ENCODE data around the gene MAP3K2.

Gene MAP3K2

DNA sequence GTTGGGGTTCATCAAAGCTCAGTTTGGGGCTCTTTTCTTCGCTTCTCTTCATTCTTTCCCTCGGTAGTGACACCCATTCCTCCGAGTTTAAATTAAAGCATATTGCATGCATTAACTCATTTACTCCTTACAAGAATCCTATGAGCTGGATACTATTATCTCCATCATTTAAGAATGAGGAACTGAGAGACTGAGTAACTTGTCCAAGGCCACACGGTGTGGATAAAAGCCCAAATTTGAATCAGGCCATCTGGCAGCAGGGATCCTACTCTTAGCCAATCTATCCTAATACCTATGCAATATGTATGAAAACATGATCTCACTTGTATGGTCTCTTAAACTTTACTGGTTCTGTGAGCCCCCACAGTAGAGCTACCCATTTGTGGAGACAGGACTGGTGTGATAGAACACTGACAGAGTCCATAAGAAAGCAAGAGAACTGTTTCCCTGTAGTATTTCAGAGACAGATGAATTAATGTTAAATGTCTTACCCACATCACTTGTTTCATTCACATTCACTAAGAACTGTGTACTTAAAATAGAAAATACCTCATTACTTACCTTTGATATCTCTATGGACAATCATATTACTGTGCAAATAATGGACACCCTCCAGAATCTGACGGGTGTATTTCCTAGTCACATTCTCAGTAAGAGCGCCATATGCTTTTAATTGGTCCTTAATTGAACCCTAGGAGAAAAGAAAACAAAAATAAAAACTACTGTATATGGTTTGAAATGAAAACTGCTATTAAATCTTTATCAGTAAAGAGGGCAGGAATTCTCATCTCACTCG, 73.4 kb downstream of the MAP3K2 start:
- peaks cover 6% of the 10 kb centered on the region for H3K36me3 ChIP-seq (ENCODE audit: control insufficient read depth, insufficient read depth, low read length)
- H3K79me1 ChIP-seq (ENCODE audit: low read length): no peaks in the 10 kb centered on the region
- H3K27ac ChIP-seq (ENCODE audit: low read depth, low read length): no peak overlapping the region
- no peak overlapping the region for H3K9ac ChIP-seq (ENCODE audit: low read length)
- H2AK5ac ChIP-seq (ENCODE audit: low read length): no peak overlapping the region
- no peak overlapping the region for H3K4ac ChIP-seq (ENCODE audit: low read depth, low read length)
- H4K8ac ChIP-seq (ENCODE audit: low read depth, low read length): no peak overlapping the region
- H2BK120ac ChIP-seq (ENCODE audit: low read depth, low read length): no peak overlapping the region
- no peaks in the 10 kb centered on the region for H3K27me3 ChIP-seq (ENCODE audit: insufficient read depth, low read length, poor library complexity)
- no peak overlapping the region for H3K18ac ChIP-seq (ENCODE audit: low read length)
- no peak overlapping the region for H3K4me2 ChIP-seq (ENCODE audit: low read length)
- H3K23ac ChIP-seq (ENCODE audit: low read length): no peak overlapping the region
- no peaks in the 10 kb centered on the region for H3K4me1 ChIP-seq (ENCODE audit: control insufficient read depth, low read depth, low read length)
- WGBS (ENCODE audit: extremely low coverage, insufficient coverage, low lambda C conversion rate): no CpG with 5 or more reads among the region's 7 CpGs
- no peak overlapping the region for H2BK5ac ChIP-seq (ENCODE audit: low read length)
- no peaks in the 10 kb centered on the region for H3K79me2 ChIP-seq (ENCODE audit: control insufficient read depth, insufficient read depth, low read length)
- no peak for DNase-seq
- H3K56ac ChIP-seq (ENCODE audit: low read length): no peak overlapping the region
- no peak overlapping the region for H3K4me3 ChIP-seq (ENCODE audit: low read length)
- H2BK15ac ChIP-seq (replicated peaks; ENCODE audit: low read depth): no peak overlapping the region
- no peak overlapping the region for H4K5ac ChIP-seq (ENCODE audit: low read length)

DNA sequence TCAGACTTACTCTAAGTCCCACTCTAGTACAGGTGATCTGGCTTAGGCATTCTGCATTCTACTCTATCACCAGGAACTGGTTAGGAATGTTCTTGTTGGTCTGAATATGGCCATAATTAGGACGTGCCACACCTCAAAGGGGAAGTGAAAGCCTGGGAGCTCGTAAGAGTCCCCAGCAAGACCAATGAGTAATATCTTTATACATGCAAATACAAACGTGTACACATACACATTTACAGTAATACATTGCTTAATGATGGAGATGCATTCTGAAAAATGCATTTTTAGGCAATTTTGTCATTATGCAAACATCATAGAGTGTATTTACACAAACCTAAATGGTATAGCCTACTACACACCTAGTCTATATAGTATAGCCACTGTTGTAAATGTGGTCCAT, 74.4 kb downstream of the MAP3K2 start:
- Histone ChIP-seq H4K8ac (ENCODE audit: low read depth, low read length) (no peak overlapping the region), H3K79me1 (ENCODE audit: low read length) (no peaks in the 10 kb centered on the region), H2BK120ac (ENCODE audit: low read depth, low read length) (no peak overlapping the region), H2AK5ac (ENCODE audit: low read length) (no peak overlapping the region), H3K56ac (ENCODE audit: low read length) (no peak overlapping the region), H3K36me3 (ENCODE audit: control insufficient read depth, insufficient read depth, low read length) (peaks cover 6% of the 10 kb centered on the region), H2BK15ac (replicated peaks; ENCODE audit: low read depth) (no peak overlapping the region), H2BK5ac (ENCODE audit: low read length) (no peak overlapping the region), H3K4me2 (ENCODE audit: low read length) (no peak overlapping the region), H3K27me3 (ENCODE audit: insufficient read depth, low read length, poor library complexity) (no peaks in the 10 kb centered on the region), H3K4ac (ENCODE audit: low read depth, low read length) (no peak overlapping the region), H3K18ac (ENCODE audit: low read length) (no peak overlapping the region), H3K4me1 (ENCODE audit: control insufficient read depth, low read depth, low read length) (no peaks in the 10 kb centered on the region), H3K23ac (ENCODE audit: low read length) (no peak overlapping the region), H3K27ac (ENCODE audit: low read depth, low read length) (no peak overlapping the region), H3K79me2 (ENCODE audit: control insufficient read depth, insufficient read depth, low read length) (no peaks in the 10 kb centered on the region), H4K5ac (ENCODE audit: low read length) (no peak overlapping the region), H3K4me3 (ENCODE audit: low read length) (no peak overlapping the region), H3K9ac (ENCODE audit: low read length) (no peak overlapping the region)
- no peak for DNase-seq
- WGBS (ENCODE audit: extremely low coverage, insufficient coverage, low lambda C conversion rate): no CpG with 5 or more reads among the region's 3 CpGs

DNA sequence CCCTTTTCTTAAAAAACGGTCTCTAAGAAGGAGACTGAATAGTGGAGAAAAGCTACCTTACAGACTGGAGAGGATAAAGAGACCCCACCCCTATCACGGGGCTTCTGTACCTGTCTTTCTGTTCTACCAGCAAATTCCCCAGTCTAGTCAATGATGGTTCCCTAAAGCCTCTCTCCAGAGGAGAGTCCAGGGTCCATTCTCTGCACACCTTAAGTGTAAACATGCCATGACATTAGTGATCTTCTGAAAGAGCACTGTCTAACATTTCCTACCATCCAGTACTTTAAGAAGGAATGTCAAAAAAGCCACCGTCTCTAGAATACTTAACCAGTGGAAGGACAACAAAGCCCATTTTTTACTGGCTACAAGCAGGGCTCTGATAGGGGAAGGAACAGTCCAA, 76.8 kb downstream of the MAP3K2 start:
- no peaks in the 10 kb centered on the region for H3K79me2 ChIP-seq (ENCODE audit: control insufficient read depth, insufficient read depth, low read length)
- no peak overlapping the region for H3K27ac ChIP-seq (ENCODE audit: low read depth, low read length)
- H3K4me3 ChIP-seq (ENCODE audit: low read length): no peak overlapping the region
- no peak overlapping the region for H4K5ac ChIP-seq (ENCODE audit: low read length)
- 100% methylated on average over 1 of the region's 3 CpGs for WGBS (ENCODE audit: extremely low coverage, insufficient coverage, low lambda C conversion rate)
- H2BK15ac ChIP-seq (replicated peaks; ENCODE audit: low read depth): no peak overlapping the region
- DNase-seq: no peak
- no peak overlapping the region for H3K4me2 ChIP-seq (ENCODE audit: low read length)
- no peak overlapping the region for H3K4ac ChIP-seq (ENCODE audit: low read depth, low read length)
- H3K56ac ChIP-seq (ENCODE audit: low read length): no peak overlapping the region
- H3K27me3 ChIP-seq (ENCODE audit: insufficient read depth, low read length, poor library complexity): no peaks in the 10 kb centered on the region
- no peaks in the 10 kb centered on the region for H3K79me1 ChIP-seq (ENCODE audit: low read length)
- no peak overlapping the region for H3K23ac ChIP-seq (ENCODE audit: low read length)
- H3K18ac ChIP-seq (ENCODE audit: low read length): no peak overlapping the region
- H3K36me3 ChIP-seq (ENCODE audit: control insufficient read depth, insufficient read depth, low read length): peaks cover 6% of the 10 kb centered on the region
- H4K8ac ChIP-seq (ENCODE audit: low read depth, low read length): no peak overlapping the region
- H2BK120ac ChIP-seq (ENCODE audit: low read depth, low read length): no peak overlapping the region
- no peak overlapping the region for H2AK5ac ChIP-seq (ENCODE audit: low read length)
- H3K9ac ChIP-seq (ENCODE audit: low read length): no peak overlapping the region
- H3K4me1 ChIP-seq (ENCODE audit: control insufficient read depth, low read depth, low read length): no peaks in the 10 kb centered on the region
- no peak overlapping the region for H2BK5ac ChIP-seq (ENCODE audit: low read length)

DNA sequence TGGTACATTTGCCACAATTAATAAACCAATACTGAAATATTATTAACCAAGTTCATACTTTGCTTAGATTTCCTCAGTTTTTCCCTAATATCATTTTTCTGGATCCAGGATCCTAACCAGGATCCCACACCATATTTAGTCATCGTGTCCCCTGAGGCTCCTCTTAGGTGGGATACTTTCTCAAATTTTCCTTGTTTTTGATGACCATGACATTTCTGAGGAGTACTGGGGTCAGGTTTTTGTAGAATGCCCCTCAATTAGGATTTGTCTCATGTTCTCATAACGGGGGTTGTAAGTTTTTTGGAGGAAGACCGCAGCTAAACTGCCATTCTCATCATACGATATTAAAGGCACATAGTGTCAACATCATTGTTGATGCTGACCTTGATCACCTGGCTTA, 78.3 kb downstream of the MAP3K2 start:
- Histone ChIP-seq H3K36me3 (ENCODE audit: control insufficient read depth, insufficient read depth, low read length) (peaks cover 6% of the 10 kb centered on the region), H2BK120ac (ENCODE audit: low read depth, low read length) (no peak overlapping the region), H3K56ac (ENCODE audit: low read length) (no peak overlapping the region), H3K23ac (ENCODE audit: low read length) (no peak overlapping the region), H4K5ac (ENCODE audit: low read length) (no peak overlapping the region), H3K18ac (ENCODE audit: low read length) (no peak overlapping the region), H2BK5ac (ENCODE audit: low read length) (no peak overlapping the region), H2AK5ac (ENCODE audit: low read length) (no peak overlapping the region), H3K9ac (ENCODE audit: low read length) (no peak overlapping the region), H4K8ac (ENCODE audit: low read depth, low read length) (no peak overlapping the region), H3K4ac (ENCODE audit: low read depth, low read length) (no peak overlapping the region), H2BK15ac (replicated peaks; ENCODE audit: low read depth) (no peak overlapping the region), H3K27me3 (ENCODE audit: insufficient read depth, low read length, poor library complexity) (no peaks in the 10 kb centered on the region), H3K4me3 (ENCODE audit: low read length) (no peak overlapping the region), H3K79me1 (ENCODE audit: low read length) (no peaks in the 10 kb centered on the region), H3K79me2 (ENCODE audit: control insufficient read depth, insufficient read depth, low read length) (no peaks in the 10 kb centered on the region), H3K4me2 (ENCODE audit: low read length) (no peak overlapping the region), H3K27ac (ENCODE audit: low read depth, low read length) (no peak overlapping the region), H3K4me1 (ENCODE audit: control insufficient read depth, low read depth, low read length) (no peaks in the 10 kb centered on the region)
- no CpG with 5 or more reads among the region's 4 CpGs for WGBS (ENCODE audit: extremely low coverage, insufficient coverage, low lambda C conversion rate)
- no peak for DNase-seq

DNA sequence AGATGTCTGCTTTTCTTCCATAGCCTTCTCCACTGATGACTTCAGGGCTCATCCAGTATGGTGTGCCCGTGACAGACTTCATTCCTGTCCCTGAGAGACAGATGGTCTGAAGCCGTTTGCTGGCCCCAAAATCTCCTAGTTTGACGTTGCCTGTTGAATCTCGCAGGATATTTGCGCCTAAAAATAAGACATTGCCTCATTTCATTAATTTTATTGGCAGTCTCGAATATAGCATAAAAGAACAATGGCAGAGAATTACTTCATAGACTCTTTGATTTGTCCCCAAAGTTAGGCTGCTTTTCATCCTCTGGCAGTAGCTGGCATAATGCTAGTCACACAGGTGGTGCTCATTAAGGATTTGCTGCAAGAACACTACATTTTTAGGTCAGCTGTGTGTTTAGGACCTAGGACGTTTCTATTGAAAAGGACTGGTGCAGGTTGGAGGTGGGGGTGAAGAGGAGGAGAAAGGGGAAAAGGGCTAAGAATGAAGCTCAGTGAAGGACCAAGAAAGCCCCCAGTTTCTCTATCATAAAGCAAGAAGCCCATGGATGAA, 79.1 kb downstream of the MAP3K2 start:
- Histone ChIP-seq H2BK15ac (replicated peaks; ENCODE audit: low read depth) (no peak overlapping the region), H3K27ac (ENCODE audit: low read depth, low read length) (no peak overlapping the region), H3K79me1 (ENCODE audit: low read length) (no peaks in the 10 kb centered on the region), H3K4me3 (ENCODE audit: low read length) (no peak overlapping the region), H3K36me3 (ENCODE audit: control insufficient read depth, insufficient read depth, low read length) (peaks cover 2% of the 10 kb centered on the region), H3K56ac (ENCODE audit: low read length) (no peak overlapping the region), H2AK5ac (ENCODE audit: low read length) (no peak overlapping the region), H3K4me1 (ENCODE audit: control insufficient read depth, low read depth, low read length) (no peaks in the 10 kb centered on the region), H2BK120ac (ENCODE audit: low read depth, low read length) (no peak overlapping the region), H3K79me2 (ENCODE audit: control insufficient read depth, insufficient read depth, low read length) (no peaks in the 10 kb centered on the region), H3K4ac (ENCODE audit: low read depth, low read length) (no peak overlapping the region), H3K9ac (ENCODE audit: low read length) (no peak overlapping the region), H3K4me2 (ENCODE audit: low read length) (no peak overlapping the region), H2BK5ac (ENCODE audit: low read length) (no peak overlapping the region), H3K27me3 (ENCODE audit: insufficient read depth, low read length, poor library complexity) (no peaks in the 10 kb centered on the region), H3K18ac (ENCODE audit: low read length) (no peak overlapping the region), H4K5ac (ENCODE audit: low read length) (no peak overlapping the region), H4K8ac (ENCODE audit: low read depth, low read length) (no peak overlapping the region), H3K23ac (ENCODE audit: low read length) (no peak overlapping the region)
- WGBS (ENCODE audit: extremely low coverage, insufficient coverage, low lambda C conversion rate): no CpG with 5 or more reads among the region's 7 CpGs
- no peak for DNase-seq

Data from mesendoderm (in vitro differentiated cells).